Neutrophil (primary cell): ENCODE measurements around the gene TMEM132D.

Source experiments
- H3K27ac ChIP-seq: fragments of 200-600 bp; sonication (generic); 2 replicates; pipeline ENCODE4 v1.5.1; 2016; ENCODE audit warnings: mild to moderate bottlenecking, moderate library complexity
- H3K27me3 ChIP-seq: fragments of 200-600 bp; sonication (generic); 2 replicates; pipeline ENCODE4 v1.6.0; 2016; ENCODE audit warnings: mild to moderate bottlenecking
- H3K36me3 ChIP-seq: fragments of 200-600 bp; sonication (generic); 2 replicates; pipeline ENCODE4 v1.5.1; 2017
- H3K4me1 ChIP-seq, 2 experiments: fragments of 200-600 bp in 1 of 2; sonication (generic) in 1 of 2; 1 replicate in 1 of 2; 2 replicates in 1 of 2; pipeline versions ENCODE4 v1.5.1 to v1.6.1; 2013 to 2016; ENCODE audit warnings: low read depth in 1 of 2, low read length in 1 of 2, mild to moderate bottlenecking in 1 of 2, moderate library complexity in 1 of 2; ENCODE audit not compliant: control insufficient read depth in 1 of 2, insufficient read depth in 1 of 2
- H3K4me3 ChIP-seq, 2 experiments: fragments of 200-600 bp in 1 of 2; sonication (generic) in 1 of 2; 1 replicate in 1 of 2; 2 replicates in 1 of 2; pipeline ENCODE4 v1.5.1; 2013 to 2016; ENCODE audit warnings: low read depth in 1 of 2, low read length in 1 of 2, mild to moderate bottlenecking in 1 of 2, moderate library complexity in 1 of 2
- H3K9me3 ChIP-seq: fragments of 200-600 bp; sonication (generic); 2 replicates; pipeline ENCODE4 v1.5.1; 2016
- CTCF ChIP-seq: fragments of 200-600 bp; sonication (generic); IDR thresholded peaks from 2 replicates; pipeline ENCODE4 v1.5.1; 2016; ENCODE audit warnings: antibody characterized with exemption

Gene TMEM132D

GRCh38 chr12:129404556-129404955 is 499.3 kb downstream of the TMEM132D start:
- Histone ChIP-seq H3K4me1 (no peaks in the 10 kb centered on the region), H3K27me3 (no peaks in the 10 kb centered on the region), H3K4me3 (no peak overlapping the region), H3K9me3 (no peaks in the 10 kb centered on the region), H3K27ac (no peak overlapping the region), H3K36me3 (no peaks in the 10 kb centered on the region)
- TF ChIP-seq CTCF, result no peak

GRCh38 chr12:129401572-129401971 is 502.3 kb downstream of the TMEM132D start:
- Histone ChIP-seq H3K4me3 (no peak overlapping the region), H3K4me1 (no peaks in the 10 kb centered on the region), H3K27me3 (no peaks in the 10 kb centered on the region), H3K9me3 (no peaks in the 10 kb centered on the region), H3K36me3 (no peaks in the 10 kb centered on the region), H3K27ac (no peak overlapping the region)
- TF ChIP-seq CTCF, result no peak

GRCh38 chr12:129394177-129394825 is 509.5 kb downstream of the TMEM132D start:
- H3K4me3 ChIP-seq, result no peak overlapping the region
- no peaks in the 10 kb centered on the region for H3K9me3 ChIP-seq
- H3K27ac ChIP-seq, result no peak overlapping the region
- no peaks in the 10 kb centered on the region for H3K27me3 ChIP-seq
- no peaks in the 10 kb centered on the region for H3K36me3 ChIP-seq
- TF ChIP-seq CTCF, result no peak
- no peaks in the 10 kb centered on the region for H3K4me1 ChIP-seq

GRCh38 chr12:129393357-129393937 is 510.4 kb downstream of the TMEM132D start:
- H3K36me3 ChIP-seq, result no peaks in the 10 kb centered on the region
- H3K4me1 ChIP-seq, result no peaks in the 10 kb centered on the region
- no peak overlapping the region for H3K4me3 ChIP-seq
- no peaks in the 10 kb centered on the region for H3K9me3 ChIP-seq
- no peaks in the 10 kb centered on the region for H3K27me3 ChIP-seq
- TF ChIP-seq CTCF, result no peak
- no peak overlapping the region for H3K27ac ChIP-seq

- H3K27ac ChIP-seq, result no peak overlapping the region
- no peaks in the 10 kb centered on the region for H3K9me3 ChIP-seq
- no peak for TF ChIP-seq CTCF
- H3K27me3 ChIP-seq, result no peaks in the 10 kb centered on the region
- H3K36me3 ChIP-seq, result no peaks in the 10 kb centered on the region
- no peak overlapping the region for H3K4me3 ChIP-seq
- H3K4me1 ChIP-seq, result no peaks in the 10 kb centered on the region
Measured at GRCh38 chr12:129385637-129385990, 518.2 kb downstream of the TMEM132D start.
